UCSD-AML1 (cell line): ENCODE results near the gene LAPTM5.
"Not testable (repeated sequence)": the region's sequence is repeated elsewhere in the genome, so short reads cannot be mapped to it uniquely, and the experiment has no call there.

Experiments
- DNase-seq: peaks from one replicate; lab custom pipeline; 2025; ENCODE audit not compliant: unreplicated experiment; lab: John Stamatoyannopoulos, UW

LAPTM5 gene

DNA sequence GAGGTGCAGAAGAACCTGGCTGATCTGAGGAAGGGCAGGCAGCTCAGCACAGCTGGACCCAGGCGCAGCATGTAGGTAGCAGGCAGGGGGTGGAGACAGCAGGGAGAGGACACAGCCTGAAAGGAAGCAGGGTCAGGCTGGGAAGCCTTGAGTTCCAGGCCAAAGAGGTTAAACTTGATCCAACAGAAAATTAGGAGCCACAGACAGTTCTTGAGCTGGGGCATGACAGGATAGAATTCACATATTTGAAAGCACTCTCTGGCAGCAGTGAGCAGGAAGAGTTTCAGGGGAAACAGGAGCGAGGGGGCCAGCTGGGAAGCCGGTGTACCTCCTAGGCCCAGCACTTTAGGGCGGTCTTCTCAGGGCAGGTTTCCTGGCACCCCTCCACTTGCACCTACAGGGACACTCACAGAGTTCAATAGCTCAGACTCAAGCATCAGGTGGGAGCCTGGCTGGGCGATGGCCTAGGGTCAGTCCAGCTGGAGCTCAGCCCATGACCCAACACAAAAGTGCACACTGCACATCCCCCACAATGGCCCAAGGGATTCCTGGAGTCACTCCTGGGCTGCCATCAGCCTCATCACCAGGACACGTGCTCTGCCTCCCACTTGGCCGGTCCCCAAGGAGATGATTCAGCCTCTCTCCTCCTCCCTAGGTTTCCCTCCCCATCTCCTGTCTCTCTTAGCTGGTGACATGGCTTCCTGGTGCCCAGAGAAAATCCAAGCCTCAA is 56.9 kb downstream of the LAPTM5 start:
- no peak for DNase-seq

DNA sequence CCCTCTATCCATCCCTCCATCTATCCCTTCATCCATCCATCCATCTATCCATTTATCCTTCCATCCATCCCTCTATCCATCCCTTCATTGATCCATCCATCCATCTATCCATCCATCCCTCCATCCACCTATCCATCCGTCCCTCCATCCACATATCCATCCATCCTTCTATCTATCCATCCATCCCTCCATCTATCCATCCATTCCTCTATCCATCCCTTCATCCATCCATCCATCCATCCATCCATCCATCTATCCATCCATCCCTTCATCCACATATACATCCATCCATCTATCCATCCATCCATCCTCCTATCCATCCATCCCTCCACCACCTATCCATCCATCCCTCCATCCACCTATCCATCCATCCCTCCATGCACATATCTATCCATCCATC is 57.8 kb downstream of the LAPTM5 start:
- no peak for DNase-seq

DNA sequence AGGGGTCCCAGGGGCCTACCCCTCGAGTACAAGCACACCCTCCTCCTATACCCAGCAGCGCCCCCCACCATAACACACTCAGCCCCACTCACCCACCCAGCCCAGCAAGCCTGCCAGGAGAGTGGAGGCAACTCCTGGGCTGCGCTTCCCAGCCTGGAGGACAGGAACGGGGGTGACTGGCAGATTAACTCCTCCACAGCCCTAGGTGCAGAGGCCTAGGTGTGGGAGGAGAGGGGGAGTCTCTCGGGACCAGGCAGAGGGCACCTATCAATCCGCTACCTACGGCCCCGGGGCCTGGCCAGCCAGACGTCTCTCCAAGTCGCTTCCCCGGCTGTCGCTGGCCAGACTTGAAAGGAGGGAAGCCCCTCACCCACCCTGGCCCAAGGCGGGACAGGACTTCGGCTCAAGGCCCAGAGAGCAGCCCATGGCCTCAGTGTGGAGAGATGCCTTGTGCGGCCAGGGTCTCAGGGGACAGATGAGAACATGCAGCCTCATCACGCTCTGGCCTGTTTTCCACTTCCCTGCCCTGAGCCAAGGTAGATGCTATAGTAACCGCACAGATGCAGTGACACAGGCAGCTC is 59.1 kb downstream of the LAPTM5 start:
- no peak for DNase-seq

DNA sequence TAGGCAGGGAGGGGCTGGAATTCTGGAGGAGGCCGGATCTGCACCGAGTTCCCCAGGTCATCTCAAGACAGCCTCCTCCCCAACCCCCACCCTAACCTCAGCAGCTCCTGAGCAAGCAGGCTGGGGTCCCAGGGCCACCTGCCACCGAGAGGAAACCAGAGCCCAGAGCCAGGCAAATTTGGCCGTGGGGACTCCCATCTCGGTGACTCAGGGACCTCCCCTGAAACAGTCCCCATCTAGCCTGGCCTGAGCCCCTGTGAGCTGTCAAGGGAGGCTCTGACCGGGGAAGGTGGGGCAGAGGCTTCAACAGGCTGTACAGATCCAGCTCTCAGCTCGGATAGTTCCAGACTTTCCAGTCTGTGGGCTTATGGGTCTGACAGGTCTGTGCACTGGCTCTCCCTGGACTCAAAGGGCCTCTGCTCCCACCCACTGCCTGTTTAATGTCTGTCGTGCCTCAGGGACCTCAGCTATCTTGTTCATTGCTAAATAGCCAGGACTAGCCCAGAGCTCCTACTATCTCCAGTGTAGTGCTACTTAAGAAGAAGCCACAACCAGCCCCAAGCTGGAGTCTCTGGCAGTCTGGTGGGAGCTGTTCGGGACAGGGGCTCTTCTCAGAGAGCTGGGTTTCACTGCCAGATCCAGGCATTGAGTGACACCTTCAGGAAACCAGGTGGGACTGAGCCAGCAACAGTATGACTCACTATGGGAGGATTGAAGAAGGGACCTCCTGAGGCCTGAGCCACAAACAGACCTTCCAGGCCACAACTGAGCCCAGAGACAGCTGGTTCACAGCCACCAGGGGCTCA is 59.8 kb downstream of the LAPTM5 start:
- DNase-seq: no peak

DNA sequence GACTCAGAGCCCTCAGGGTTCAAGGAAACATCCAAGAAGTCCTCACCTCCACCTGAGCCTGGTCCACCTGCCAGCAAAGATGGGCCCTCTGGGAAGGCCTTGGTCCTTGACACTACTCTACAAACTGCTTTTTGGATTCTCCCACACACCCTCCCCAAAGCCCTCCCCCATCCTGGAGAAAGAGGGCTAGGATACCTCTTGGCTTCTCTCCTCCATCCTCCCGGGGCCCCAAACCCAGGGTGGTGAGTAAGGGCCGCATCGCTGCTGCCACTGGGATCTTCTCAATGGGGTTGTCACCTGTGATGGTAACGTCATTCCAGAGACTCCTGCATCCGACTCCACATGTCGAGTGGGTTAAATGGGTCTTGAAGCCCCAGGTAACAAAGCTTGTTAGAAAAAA is 60.7 kb downstream of the LAPTM5 start:
- DNase-seq: no peak

DNA sequence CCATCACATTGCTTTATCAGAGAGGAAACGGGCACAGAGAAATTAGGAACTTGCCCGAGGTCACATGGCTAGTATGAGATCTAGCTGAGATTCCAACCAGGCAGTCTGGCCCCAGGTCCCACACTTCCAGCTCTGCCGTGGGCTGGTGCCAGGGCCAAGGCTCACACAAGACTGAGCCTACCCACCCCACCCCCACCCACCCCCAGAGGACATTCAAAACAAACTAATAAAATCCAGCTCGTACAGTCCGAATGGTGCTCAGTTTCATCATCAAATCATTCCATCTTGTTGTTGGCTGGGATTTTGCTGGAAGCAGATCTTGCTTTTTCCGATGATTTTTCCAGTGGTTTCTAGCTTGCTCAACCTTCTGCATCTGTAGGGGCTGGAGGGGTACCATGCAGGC is 62.1 kb downstream of the LAPTM5 start:
- DNase-seq: no peak

DNA sequence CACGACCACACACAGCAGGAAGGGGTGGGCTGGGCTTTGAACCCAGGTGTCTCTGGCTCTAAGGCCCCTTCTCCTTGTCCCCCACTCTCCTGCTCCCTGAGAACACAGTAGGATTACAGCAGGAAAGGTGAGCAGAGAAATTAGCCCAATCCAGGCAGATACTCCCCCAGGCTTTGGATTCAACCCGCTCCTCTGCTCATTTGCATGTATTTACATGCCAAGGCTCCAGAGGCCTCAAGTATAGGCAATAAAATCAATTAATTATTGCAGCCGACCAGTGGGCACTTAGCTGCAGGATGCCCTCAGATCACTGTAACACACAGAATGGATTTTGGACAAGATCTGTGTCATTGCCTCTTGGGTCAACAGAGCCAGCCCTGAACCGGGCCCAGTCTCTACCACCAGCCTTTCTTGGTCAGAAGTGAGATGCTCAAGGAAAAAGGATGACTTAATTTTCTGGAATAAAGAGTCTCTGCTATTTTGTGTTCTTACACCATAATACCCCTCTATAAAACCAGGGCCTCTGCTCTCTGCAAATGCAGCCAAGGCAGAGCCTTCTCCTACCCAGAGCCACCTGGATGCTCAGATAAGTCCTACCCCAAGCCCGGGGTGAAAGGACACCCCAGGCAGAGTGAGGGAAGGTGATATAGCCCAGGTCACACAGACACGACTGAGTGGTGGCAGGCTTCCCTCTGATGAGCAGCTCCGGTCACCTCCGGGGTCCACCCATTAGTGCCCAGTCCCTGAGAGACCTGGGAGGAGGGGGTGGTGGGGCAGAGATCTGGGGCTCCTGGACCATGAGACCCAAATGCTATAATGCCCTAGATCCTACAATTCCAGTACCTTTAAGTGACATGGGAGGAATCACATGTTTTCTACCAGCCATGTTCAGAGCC is 63.0 kb downstream of the LAPTM5 start:
- DNase-seq: no peak

DNA sequence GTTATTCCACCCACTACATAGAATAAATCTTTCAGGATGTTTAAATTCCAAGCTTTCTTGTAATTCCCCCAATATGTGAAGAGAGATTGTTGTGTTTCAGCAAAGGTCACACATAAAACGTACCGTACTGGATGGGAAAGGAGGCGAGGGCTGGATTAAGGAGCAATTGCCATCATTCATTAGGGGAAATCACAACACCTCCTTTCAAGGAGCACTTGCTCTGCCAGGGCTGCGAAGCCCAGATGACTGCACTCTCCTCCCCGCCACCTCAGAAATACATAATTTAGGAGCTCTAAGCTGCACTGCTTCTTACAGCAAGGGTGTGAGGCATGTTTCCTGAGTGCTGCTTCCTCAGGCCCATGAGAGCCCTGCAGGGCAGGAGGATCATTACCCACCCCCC is 63.8 kb downstream of the LAPTM5 start:
- no peak for DNase-seq

DNA sequence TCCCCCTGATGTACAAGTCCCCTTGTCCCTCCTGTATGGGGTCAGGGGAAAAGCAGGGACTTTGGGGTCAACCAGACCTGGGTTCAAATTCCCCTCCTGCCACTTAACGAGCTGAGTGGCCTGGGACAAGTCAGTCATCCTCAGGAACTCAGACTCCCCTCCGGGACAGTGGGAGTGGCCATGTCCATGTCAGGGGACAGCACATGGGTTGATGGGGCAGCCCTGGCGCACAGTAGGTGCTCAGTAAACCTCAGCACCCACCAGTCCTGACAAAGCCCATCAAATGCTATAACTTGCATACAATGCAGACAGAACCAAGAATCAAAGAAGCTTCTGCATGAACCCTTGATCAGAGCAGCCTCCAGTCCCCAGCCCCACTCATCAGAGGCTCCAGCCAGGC is 64.2 kb downstream of the LAPTM5 start:
- no peak for DNase-seq

DNA sequence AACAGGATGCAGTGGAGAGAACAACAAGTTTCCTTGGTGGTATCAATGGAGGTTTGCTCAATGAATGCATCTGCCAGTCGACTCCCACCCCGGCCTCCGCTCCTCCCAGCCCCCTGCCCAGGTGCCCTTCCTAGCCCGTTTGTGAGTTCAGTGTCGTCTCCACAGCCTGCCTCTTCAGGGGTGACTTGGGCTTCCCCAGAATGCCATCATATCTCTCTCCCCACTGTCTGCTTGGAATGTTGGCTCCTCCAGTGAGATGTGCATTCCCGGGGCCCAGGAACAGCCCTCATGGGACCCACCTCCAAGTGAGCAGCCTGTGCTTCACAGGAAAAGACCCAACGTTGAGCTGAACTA is 64.6 kb downstream of the LAPTM5 start:
- DNase-seq: no peak

DNA sequence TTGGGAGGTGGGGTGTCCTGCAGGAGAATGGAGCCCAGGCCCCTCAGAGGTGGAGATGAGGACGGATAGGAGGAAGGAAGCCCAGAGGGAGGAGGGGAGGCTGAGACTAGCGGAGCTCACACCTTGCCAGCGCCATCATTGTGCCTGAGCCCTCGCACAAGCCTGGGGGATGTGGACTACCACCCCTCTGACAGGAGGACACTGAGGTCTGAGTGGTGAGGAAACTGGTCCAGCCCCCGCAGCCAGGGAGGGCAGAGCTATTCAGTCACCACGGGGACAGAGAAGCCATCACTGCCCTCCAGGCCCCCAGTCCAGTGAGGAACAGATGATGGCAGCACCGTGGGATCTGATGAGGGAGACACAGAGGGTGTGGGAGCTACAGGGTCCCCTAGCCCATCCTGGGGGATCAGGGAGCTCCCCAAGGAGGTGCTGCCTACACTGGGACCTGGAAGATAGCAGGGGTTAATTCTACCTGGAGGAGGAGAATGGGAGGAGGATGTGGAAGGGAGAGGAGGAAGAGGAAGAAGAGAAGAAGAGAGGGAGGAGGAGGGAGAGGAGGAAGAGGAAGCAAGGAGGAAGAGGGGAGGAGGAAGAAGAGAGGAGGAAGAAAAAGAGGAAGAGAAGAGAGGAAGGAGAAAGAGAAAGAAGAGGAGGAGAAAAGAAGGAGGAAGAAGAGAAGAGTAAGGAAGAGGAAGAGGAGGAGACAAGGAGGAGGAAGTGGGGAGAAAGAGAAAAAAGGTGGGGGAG is 65.2 kb downstream of the LAPTM5 start:
- DNase-seq: no peak

DNA sequence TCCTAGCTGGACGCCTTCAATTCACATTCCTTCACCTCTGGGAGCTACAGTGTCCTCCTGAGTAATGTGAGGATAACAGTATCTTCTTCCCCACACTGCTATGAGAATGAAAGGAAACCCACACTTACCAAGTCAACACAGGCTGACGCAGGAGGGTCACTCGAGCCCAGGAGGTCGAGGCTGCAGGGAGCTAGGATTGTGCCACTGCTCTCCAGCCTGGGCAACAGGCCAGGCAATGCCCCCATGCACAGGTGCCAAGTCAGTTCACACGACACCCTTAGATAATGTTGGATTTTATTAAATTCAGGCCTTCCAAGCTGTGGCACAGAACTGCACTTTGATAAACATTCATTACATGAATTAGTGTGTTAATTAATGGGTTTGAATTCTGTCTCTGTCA is 66.1 kb downstream of the LAPTM5 start:
- no peak for DNase-seq

DNA sequence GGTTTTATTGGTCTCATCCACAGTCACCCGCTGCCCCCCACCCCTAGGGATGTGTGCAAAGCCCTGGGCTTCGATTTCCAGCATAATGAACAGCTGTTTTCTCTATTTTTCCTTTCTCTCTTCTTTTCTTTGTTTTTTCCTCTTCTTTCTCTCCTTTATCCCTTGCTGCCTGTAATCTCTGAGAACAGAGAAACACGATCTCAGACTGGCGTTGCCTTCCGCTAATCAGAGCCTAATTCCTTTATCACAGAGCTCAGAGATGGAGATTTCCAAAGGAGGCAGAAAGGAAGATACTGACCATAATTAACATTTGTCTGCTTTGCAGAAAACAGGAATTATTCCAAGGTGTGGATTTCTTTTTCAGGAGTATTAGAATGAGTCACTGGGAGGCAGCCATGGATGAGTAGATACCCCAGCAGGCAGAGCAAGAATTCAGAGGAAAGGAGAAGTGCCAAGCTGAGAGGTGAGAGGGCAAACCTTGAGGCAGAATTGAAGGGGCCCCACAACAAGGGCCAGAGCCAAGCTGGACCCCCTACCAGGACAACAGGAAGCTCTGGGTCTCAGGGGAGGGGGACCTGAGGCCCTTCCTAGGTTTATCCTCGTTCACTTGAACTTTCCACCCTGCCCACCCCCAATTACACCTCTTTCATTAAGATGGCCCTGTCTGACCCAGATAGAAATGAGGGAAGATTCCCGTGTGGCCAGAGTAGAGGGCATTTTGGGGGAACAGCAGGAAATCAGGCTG is 67.5 kb downstream of the LAPTM5 start:
- no peak for DNase-seq

DNA sequence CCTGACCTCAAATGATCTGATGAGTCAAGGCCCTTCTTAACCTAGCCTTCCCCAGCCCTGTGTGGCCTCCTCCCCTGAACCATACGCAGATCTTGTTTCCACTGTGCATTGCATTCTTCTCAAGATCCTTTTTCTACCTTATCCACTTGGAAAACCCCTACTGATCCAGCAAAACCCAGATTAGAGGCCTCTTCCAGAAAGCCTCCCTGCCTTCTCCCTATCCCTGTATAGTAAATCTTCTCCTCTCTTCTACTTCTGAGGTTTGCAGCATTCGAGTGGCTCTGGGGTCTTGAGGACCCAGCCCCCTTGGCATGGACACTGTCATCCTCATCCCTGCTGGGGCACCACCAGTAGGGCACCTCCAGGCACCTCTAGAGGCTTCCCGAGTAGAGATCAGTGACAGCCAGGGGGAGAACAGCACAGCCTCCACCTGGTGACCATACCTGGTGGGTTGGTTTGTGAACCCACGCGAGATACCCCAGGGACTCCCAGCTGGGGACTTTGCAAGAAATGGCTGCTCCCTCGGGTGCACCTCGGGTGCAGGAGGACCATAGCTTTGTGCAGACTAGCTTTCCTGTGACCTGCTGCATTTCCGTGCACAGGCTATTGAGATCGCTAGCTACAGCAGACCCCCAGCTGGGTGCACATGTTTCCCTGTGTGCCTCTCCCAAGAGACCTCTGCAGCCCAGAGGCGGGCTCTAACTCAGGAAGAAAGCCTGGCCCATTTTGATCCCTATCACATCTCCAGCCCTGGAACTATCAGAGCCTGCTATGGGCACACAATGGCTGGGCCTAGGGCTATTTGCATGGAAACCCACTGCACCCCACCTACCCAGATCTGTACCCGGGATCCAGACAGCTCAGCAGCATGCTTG is 68.4 kb downstream of the LAPTM5 start:
- DNase-seq: no peak

DNA sequence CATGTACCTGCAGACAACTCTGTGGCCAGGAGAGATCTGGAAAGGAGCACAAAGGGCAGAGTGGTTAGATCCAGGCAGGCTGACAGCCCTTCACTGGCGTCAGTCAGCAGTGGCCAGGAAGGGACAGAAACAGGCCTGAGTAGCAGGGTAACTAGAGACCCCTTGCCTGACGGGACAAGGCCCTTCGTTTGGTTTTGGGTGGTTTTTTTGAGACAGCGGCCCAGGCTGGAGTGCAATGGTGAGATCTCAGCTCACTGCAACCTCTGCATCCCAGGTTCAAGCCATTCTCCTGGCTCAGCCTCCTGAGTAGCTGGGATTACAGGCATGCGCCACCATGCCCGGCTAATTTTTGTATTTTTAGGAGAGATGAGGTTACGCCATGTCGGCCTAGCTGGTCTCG is 69.1 kb downstream of the LAPTM5 start:
- DNase-seq: not testable (repeated sequence)

DNA sequence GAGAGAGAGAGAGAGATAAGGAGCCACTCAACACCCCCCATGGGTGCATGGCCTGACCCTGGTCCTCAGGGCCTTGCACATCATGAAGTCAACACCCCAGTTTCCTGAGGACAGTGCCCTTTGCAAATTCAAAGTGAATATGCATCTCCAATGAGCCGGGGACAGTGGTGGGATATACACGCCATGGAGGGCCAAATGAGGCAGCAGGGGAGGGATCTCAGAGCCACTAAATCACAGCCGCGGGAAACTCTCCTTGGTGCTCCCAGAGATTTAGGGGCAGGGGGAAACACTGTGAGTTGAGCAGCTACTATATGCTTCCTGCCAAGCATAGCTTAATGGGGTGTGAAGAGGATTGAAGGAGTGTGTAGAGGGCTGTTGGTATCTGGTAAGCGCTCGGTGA is 69.7 kb downstream of the LAPTM5 start:
- DNase-seq: no peak

DNA sequence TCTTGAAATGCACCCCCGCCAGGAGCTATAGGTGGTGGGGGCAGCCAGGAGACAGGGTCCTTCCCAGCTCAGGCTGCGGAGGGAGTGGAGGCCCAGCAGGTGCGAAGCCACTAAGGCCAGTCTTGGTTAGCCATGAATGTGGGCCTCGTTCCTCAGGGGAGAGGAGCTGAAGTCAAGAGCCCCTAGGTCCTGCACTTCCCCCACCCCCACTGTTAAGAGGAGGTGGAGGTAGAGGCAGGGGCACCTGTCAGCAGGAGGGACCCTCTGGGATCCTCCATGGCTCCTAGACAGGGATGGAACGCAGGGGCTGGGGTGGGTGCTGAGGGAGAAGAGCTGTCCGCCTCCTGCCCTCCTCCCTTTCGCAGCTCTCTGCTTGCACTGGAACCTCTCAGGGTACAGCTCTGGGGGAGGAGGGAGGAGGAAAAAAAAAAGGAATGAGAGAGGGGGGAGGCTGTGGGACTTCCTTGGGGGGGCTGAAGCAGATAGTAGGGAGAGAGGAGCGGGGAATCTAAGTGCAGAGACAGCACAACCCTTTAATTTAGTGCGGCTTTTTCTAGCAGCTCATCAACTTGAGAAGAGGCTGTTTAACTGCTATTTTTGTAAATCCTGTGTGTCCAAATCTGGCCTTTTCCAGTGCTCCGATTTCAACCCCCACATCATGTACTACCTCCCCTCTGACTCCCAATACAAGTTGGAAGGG is 71.2 kb downstream of the LAPTM5 start:
- no peak for DNase-seq

DNA sequence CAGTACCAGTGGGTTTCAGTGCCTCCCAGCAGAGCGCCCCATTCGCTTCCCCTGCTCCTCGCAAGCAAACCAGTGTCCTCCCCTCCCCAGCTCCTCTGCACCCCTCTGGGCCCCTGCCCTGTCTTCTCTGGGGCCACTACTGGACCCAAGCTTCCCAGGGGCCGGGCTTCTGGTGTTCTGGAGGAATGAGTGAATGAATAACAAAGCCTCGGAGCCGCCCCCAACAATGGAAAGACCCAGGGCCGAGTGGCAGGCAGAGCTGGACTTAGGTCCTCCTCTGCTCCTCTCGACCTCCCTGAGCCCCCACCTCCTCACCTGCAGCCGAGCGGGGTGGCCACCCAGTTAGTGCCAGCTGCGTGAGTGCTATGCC is 71.8 kb downstream of the LAPTM5 start:
- DNase-seq: no peak
